ENCODE results near the gene ZFP92.

The ZFP92 gene

DNA sequence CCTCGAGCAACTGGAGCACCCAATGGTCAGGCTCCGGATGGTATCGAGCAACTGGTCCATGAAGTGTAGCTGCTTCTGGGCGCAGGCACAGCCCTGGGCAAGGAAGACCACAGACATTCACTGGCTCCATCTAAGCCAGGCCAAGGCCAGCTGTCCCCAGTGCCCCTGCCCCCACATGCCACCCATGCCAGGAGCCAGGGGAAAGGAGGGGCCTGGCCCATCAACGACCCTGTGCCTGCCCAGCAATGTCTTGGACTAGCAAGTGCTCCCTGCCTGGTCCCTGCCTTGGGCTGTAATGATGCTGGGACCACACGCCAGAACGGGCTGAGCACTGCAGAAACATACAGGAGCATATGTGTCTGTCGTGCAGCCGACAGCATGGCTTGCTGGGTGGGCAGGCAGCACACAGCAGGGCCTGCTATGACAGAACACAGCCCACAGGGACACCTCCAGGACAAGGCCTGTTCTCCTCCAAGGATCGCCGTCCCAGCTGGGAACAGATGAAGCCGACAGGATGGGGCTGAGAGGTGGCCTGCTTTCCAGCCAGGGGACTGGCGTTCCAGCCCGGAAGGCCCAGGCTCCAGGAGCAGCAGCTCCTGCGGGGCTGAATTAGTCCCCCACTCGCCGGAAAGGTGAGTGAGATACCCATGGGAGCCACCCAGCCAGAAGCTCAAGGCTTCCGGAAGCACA is 46.0 kb downstream of the ZFP92 start:
- TF ChIP-seq, protein P1, sequence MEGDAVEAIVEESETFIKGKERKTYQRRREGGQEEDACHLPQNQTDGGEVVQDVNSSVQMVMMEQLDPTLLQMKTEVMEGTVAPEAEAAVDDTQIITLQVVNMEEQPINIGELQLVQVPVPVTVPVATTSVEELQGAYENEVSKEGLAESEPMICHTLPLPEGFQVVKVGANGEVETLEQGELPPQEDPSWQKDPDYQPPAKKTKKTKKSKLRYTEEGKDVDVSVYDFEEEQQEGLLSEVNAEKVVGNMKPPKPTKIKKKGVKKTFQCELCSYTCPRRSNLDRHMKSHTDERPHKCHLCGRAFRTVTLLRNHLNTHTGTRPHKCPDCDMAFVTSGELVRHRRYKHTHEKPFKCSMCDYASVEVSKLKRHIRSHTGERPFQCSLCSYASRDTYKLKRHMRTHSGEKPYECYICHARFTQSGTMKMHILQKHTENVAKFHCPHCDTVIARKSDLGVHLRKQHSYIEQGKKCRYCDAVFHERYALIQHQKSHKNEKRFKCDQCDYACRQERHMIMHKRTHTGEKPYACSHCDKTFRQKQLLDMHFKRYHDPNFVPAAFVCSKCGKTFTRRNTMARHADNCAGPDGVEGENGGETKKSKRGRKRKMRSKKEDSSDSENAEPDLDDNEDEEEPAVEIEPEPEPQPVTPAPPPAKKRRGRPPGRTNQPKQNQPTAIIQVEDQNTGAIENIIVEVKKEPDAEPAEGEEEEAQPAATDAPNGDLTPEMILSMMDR (conservative IDR thresholded peaks at IDR 0.05; ENCODE audit: low read length), result no peak
- no peak overlapping the region for H3K4me3 ChIP-seq (ENCODE audit: low read length)
- no peak for DNase-seq (ENCODE audit: low read depth)

DNA sequence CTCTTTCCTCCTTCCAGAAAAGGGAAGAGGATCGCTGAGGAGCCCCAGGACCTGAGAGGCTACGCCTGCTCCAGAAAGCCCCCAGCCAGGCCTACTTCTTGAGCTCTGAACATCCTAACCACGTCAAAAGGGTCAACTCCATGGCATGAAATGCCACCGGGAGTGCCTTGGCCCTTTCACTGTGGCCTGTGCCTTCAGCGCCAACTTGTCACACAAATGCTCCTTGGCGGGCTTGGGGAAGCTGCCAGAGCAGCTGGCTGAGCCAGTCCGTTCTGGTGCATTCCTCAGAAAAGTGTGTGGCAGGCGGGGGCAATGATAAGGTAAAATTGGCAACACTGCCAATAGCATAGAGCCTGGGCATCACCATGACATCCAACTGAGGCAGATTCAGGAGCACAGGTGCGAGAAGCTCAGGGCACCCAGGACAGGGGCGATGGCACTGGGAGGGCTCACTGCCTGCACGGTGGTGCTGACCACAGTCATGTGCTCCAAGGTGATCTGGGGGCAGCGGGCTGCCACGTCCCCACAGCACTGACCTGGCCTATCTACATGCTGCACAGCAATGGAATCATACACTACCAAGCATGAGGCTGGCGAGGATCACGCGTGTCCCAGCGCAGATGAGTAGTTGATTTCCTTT is 46.7 kb downstream of the ZFP92 start:
- DNase-seq (ENCODE audit: low read depth), result no peak
- no peak overlapping the region for H3K4me3 ChIP-seq (ENCODE audit: low read length)
- TF ChIP-seq, protein P1 (conservative IDR thresholded peaks at IDR 0.05; ENCODE audit: low read length), result no peak

DNA sequence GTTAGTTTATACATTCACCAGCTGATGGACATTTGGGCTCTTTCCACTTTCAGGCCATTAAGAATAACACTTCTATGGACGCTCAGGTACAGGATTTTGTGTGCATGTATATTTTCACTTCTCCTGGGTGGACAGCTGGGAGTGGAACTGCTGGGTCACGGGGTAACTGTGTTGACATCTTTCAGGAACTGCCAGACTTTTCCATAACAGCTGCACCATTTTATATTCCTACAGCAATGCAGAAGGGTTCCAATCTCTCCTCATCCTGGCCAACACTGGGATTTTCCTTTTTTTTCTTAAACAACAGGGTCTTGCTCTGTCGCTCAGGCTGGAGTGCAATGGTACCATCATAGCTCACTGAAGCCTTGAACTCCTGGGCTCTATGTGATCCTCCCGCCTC is 47.2 kb downstream of the ZFP92 start:
- no peak overlapping the region for H3K4me3 ChIP-seq (ENCODE audit: low read length)
- no peak for DNase-seq (ENCODE audit: low read depth)
- TF ChIP-seq, protein P1 (conservative IDR thresholded peaks at IDR 0.05; ENCODE audit: low read length), result no peak

DNA sequence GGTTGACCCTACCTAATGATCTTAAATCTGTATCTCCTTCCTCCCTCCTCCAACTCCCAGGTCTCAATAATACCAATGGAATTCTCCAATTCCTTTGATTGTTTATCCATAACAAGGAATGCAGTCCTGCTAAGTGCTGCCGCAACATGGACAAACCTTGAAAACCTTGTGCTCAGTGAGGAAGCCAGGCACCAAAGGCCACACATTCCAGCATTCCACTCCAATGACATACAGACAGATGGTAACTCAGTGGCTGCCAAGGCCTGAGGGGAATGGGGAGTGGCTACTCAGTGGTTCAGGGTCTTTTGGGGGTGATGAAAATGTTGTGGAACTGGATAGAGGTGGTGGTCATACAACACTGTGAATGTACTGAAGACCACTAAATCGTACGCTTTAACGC is 48.7 kb downstream of the ZFP92 start:
- DNase-seq (ENCODE audit: low read depth), result peak; percentile 73
- no peak overlapping the region for H3K4me3 ChIP-seq (ENCODE audit: low read length)
- TF ChIP-seq, protein P1 (conservative IDR thresholded peaks at IDR 0.05; ENCODE audit: low read length), result peak; percentile 21; the same call in 1 of the 2 replicates

DNA sequence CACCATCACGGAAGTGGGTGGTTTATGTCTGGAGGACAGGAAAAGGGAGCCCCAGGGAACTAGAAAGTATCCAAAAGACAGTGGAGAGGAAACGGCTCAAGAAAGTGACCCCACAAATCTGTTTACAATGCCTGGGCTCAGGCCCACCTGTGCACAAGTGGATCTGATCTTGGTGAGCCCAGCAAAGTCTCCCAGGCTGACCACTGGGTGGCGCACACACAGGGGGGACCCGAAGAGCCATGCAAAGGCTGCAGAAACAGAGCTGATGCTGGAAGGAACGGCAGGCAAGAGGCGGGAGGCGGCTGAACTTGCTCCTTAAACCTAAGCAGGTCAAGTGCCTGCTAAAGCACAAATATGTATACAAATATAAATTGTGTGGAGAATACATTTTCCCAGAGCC is 49.6 kb downstream of the ZFP92 start:
- DNase-seq (ENCODE audit: low read depth), result peak; percentile 36
- TF ChIP-seq, protein P1 (conservative IDR thresholded peaks at IDR 0.05; ENCODE audit: low read length), result peak; percentile 60
- no peak overlapping the region for H3K4me3 ChIP-seq (ENCODE audit: low read length)
